Hematopoietic multipotent progenitor cell treated with erythropoietin and hydrocortisone succinate and interleukin-3 and kit ligand, for 15 days (in vitro differentiated cells): ENCODE results near the gene PBXIP1.

Experiments
- DNase-seq: peaks from one replicate; pipeline ENCODE4 v3.0.0-alpha.2; 2015; ENCODE audit warnings: low spot score

PBXIP1 gene

GRCh38 chr1:154955718-154956543 lies at the start of gene PBXIP1:
TSS of gene PBXIP1 (minus strand) at chr1:154956099. CDS start at chr1:154953721, 2,378 bp downstream.
- DNase-seq, result peak; percentile 91

DNA sequence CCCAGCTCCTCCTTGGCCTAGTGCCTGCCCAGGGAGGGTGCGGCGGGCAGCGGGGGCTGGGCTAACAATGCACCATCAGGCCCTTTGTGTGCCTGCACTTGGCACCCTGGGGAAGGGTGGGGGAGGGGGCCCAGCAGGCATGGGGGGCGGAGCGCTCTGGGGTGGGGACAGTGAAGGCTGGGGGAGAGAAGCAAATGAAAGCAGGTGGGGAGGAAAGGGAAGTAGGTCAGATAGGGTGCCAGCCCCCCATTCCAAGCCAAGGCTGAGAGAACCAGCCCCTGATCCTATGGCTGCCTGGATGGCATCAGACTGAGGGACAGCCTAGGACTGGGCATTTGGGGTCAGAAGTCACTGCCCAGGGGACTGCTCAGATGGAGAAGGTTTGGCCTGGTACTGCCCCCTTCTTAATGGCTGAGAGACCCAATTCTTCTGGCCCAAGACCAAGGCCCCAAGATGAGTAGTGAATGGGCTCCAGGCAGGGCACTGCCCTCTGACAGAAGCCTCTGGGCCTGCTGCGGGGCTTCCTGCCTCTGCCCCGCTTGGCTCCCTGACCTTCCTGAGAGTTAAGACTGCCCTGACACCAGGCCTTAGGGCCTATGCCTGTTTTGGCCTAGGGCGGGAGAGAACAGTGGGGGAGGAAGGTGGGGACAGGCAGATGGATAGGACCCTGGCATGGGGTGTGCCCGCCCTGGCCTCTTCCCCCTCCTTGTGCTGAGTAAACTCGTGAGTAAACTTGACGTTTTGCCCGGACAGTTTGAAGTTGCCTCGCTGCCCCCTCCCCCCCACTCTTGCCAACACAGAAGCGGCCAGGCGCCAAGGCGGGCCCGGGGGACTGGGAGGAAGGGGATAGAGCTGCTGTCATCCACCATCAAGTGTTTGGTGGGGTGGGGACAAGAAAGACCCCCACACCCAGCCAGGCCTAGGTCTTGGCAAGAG lies 49.4 kb upstream of the PBXIP1 start:
- DNase-seq, result peak; percentile 28

DNA sequence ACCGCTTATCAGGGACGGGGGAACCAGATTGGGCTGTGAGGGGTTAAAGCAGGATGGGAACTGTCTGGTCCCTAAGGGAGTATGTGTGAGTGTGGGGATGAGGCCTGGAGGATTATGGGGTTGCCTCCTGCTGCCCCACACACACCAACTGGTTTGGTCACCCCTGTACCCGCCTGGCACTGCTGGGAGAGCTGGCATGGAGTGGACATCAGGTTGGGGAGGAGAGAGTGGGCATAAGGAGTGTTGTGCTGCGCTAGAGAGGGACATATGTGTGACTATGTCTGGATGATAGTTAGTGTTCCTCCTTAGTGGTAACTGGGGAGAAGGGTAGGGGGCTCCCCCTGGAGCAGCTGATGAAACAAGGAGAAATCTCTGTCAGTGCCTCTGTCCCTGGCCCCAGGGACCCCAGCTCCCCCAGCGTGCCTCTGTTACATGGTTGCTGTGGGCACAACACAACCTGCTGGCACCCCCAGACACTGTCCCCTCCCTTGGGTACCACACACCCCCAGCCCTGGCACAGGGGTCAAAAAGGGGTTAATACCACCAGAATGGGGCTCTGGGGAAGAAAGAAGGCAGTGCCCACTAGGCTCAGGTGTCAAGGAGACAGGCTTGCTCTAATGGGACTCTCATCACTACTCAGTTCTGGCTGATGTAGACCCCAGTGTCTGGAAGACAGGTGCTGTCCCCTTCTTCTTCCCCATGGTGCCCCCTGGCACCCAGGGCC lies 48.6 kb upstream of the PBXIP1 start:
- DNase-seq, result no peak

- no peak for DNase-seq
Observed at GRCh38 chr1:155003766-155004351, 48.0 kb upstream of the PBXIP1 start.

DNA sequence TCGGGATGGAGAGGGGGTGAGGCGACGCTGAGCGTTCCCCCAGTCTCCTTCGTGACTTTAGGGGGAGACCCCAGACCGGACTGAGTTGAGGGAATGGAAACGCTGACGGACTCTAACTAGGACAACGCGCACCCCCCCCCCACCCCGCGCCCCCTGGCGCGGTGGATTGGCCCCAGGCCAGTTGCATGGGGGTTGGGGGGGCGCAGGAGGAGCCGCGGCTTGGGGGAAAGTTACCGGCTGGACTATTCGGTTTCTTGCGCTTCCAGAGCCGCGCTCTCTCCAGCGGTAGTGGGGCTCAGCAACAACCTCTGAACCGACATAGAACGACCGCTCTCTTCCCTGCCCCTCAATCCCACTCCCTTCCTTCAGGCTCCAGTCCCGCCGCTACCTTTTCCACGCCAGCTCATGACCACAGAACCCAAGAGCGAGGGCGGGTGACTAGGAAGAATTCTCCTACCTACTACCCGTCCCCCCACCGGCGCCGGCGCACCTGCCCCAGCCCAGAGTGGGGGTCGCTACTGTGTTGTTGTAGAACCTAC lies 47.4 kb upstream of the PBXIP1 start:
- no peak for DNase-seq

GRCh38 chr1:155002464-155003226 lies 46.7 kb upstream of the PBXIP1 start, which contains the start of gene ZBTB7B:
TSS of gene ZBTB7B (plus strand) at chr1:155002802. CDS start at chr1:155014661, 11,859 bp downstream.
- no peak for DNase-seq

- peak; percentile 96 for DNase-seq
Observed at GRCh38 chr1:155001675-155002463, 46.0 kb upstream of the PBXIP1 start.

GRCh38 chr1:155001425-155001674 lies 45.5 kb upstream of the PBXIP1 start:
- DNase-seq, result no peak

DNA sequence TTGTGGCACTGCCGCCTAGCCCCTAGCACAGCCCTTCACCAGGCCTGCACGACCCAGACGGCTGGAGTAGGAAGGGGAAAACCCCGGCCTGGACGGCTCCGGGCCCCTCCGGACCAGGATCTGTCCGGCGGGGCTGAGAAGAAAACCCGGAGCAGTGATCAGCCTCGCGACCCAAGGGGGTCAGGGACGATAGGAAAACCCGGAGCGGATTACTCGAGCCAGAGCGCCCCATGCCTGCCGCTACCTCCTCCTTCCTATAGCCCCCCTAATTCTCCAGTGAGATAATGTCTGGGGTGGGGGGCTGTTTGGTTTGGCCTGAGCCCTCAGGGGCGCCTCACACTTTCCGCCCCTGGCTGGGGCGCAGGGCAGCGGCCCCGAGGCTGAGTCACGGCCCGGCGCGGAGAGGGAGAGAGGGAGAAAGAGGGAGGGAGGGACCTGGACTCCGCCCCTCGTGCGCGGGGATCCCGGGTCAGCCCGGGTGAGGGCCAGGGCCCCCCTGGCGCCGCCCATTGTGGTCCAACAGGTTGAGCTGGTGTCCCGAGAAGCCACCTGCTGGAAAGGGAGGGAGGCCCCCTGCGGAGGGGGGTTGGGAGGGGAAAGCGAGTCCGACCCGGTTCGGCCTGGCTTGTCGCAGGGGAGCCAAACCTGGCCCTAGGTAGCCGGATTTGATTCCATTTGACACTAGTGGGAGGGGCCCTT lies 45.0 kb upstream of the PBXIP1 start:
- peak; percentile 72 for DNase-seq

GRCh38 chr1:155000411-155000725 lies 44.5 kb upstream of the PBXIP1 start:
- no peak for DNase-seq

GRCh38 chr1:154999571-155000410 lies 43.9 kb upstream of the PBXIP1 start:
- no peak for DNase-seq

GRCh38 chr1:154998818-154999570 lies 43.1 kb upstream of the PBXIP1 start:
- DNase-seq, result peak; percentile 78

- DNase-seq, result no peak
Observed at GRCh38 chr1:154998201-154998780, 42.4 kb upstream of the PBXIP1 start.

DNA sequence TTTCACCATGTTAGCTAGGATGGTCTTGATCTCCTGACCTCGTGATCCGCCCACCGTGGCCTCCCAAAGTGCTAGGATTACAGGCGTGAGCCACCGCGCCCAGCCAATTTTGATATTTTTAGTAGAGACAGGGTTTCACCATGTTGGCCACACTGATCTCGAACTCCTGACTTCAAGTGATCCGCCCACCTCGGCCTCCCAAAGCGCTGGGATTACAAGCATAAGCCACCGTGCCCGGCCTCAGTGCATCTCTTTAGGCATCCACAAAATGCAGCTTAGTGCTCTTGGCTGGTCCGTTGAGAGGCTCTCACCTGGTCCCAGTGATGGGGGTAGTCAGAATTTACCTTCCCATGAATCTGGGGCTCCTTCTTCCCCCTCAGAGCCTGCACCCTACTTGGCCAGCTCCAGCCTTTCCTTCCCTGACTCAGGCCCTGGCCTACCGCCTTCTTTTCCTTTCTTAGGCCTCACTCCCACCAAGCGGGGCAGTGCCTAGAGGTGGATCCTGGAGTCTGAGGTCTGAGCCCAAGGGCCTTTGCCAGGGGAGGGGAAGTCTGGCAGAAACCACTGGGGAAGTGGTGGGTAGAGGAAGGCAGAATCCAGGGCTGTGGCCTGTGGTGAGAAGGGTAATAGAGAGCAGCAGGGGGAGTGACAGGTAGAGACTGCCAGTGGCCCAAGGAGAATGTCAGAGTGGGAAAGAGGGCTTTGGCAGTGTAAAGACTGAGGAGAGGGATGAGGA lies 41.2 kb upstream of the PBXIP1 start:
- no peak for DNase-seq

- peak; percentile 72 for DNase-seq
Observed at GRCh38 chr1:154995301-154995983, 39.5 kb upstream of the PBXIP1 start.

- DNase-seq, result no peak
Observed at GRCh38 chr1:154994591-154994990, 38.7 kb upstream of the PBXIP1 start.
